ENCODE measurements around the gene OPRPN.

Gene OPRPN

DNA sequence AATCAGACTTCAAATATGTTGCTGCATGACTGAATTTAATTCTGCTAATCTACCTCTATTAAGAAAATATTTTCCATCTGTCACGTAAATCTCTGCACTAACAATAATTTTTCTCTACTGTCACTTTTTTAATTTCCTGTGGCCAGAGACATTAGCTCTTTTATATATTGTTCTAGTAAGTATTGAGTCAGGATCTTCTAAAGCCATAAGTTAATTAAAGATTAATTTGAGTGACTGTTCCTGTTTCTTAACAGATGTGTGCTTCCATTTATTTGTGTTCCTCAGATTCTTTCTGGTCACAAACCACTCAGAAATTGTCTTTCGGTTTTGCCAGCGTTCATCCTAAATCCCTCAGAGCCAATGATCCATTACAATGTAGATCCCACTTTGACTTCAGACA, 17.2 kb upstream of the OPRPN start:
- Histone ChIP-seq H3K27ac (ENCODE audit: low read length) (no peak overlapping the region), H2AFZ (ENCODE audit: low read length) (no peak overlapping the region), H4K20me1 (ENCODE audit: insufficient read depth, low read length) (no peaks in the 10 kb centered on the region), H3K27me3 (replicated peaks; ENCODE audit: insufficient read depth, low read length) (no peaks in the 10 kb centered on the region), H3K9me2 (replicated peaks; ENCODE audit: insufficient read depth, low read length) (no peaks in the 10 kb centered on the region), H3F3A (ENCODE audit: insufficient read depth, low read length) (no peaks in the 10 kb centered on the region), H3K9ac (ENCODE audit: low read length) (no peak overlapping the region), H3K4me3 (ENCODE audit: low read length) (no peak overlapping the region), H3K4me1 (ENCODE audit: low read length) (no peaks in the 10 kb centered on the region), H3K9me3 (replicated peaks; ENCODE audit: insufficient read depth, low read length) (no peaks in the 10 kb centered on the region), H3K36me3 (replicated peaks; ENCODE audit: insufficient read depth, low read length) (no peaks in the 10 kb centered on the region), H3K79me2 (ENCODE audit: low read length) (no peaks in the 10 kb centered on the region), H3K4me2 (ENCODE audit: low read depth, low read length) (no peak overlapping the region)
- TF ChIP-seq EZH2 (optimal IDR thresholded peaks at IDR 0.05; ENCODE audit: low read depth, low read length) (no peak), EZH2phosphoT487 (IDR thresholded peaks at IDR 0.05; ENCODE audit: low read length) (no peak)
- TF ChIP-seq, protein P1, sequence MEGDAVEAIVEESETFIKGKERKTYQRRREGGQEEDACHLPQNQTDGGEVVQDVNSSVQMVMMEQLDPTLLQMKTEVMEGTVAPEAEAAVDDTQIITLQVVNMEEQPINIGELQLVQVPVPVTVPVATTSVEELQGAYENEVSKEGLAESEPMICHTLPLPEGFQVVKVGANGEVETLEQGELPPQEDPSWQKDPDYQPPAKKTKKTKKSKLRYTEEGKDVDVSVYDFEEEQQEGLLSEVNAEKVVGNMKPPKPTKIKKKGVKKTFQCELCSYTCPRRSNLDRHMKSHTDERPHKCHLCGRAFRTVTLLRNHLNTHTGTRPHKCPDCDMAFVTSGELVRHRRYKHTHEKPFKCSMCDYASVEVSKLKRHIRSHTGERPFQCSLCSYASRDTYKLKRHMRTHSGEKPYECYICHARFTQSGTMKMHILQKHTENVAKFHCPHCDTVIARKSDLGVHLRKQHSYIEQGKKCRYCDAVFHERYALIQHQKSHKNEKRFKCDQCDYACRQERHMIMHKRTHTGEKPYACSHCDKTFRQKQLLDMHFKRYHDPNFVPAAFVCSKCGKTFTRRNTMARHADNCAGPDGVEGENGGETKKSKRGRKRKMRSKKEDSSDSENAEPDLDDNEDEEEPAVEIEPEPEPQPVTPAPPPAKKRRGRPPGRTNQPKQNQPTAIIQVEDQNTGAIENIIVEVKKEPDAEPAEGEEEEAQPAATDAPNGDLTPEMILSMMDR (IDR thresholded peaks at IDR 0.05; ENCODE audit: low read length) = no peak
- no peak for DNase-seq

DNA sequence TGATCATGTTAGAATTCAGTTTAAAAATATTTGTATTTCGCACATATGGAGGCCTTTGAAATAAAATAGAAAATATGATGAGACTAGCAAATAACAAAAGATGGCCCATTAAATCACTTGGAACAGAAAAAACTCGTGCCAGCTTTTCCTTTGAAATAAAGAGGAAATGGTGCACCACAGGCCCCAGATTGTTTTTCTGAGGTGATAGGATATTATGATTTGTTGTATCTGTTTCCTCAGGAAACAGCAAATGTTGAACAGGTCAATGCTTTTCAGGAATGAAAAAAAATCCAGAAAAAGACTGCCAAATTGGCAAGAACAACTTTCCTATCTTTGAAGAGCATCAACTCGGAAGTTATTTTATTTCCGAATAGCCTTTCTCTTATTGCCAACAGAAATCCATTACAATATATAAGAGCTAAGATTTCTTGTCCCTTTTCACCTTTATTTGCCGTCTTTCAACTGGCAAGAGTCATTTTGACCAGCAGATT, 15.0 kb upstream of the OPRPN start, which contains the start of gene SMR3B:
Gene SMR3B (plus strand): TSS at position 441 of the 491 bp plus-strand sequence. CDS start 1,380 bp downstream, outside the sequence.
- H2AFZ ChIP-seq (ENCODE audit: low read length) = no peak within 1 kb of the TSS
- no peak for DNase-seq
- H3K27me3 ChIP-seq (replicated peaks; ENCODE audit: insufficient read depth, low read length) = no peaks in the 10 kb centered on the region
- no peaks in the 10 kb centered on the region for H3K9me2 ChIP-seq (replicated peaks; ENCODE audit: insufficient read depth, low read length)
- no peaks in the 10 kb centered on the region for H3K79me2 ChIP-seq (ENCODE audit: low read length)
- H3K9ac ChIP-seq (ENCODE audit: low read length) = no peak within 1 kb of the TSS
- H4K20me1 ChIP-seq (ENCODE audit: insufficient read depth, low read length) = no peaks in the 10 kb centered on the region
- TF ChIP-seq EZH2 (optimal IDR thresholded peaks at IDR 0.05; ENCODE audit: low read depth, low read length) (no peak), EZH2phosphoT487 (IDR thresholded peaks at IDR 0.05; ENCODE audit: low read length) (no peak)
- TF ChIP-seq, protein P1 (IDR thresholded peaks at IDR 0.05; ENCODE audit: low read length) = no peak
- no peak within 1 kb of the TSS for H3K27ac ChIP-seq (ENCODE audit: low read length)
- H3K9me3 ChIP-seq (replicated peaks; ENCODE audit: insufficient read depth, low read length) = no peaks in the 10 kb centered on the region
- no peak within 1 kb of the TSS for H3K4me2 ChIP-seq (ENCODE audit: low read depth, low read length)
- no peak within 1 kb of the TSS for H3K4me3 ChIP-seq (ENCODE audit: low read length)
- no peaks in the 10 kb centered on the region for H3K36me3 ChIP-seq (replicated peaks; ENCODE audit: insufficient read depth, low read length)
- no peaks in the 10 kb centered on the region for H3F3A ChIP-seq (ENCODE audit: insufficient read depth, low read length)
- H3K4me1 ChIP-seq (ENCODE audit: low read length) = peaks cover 4% of the 10 kb centered on the region

DNA sequence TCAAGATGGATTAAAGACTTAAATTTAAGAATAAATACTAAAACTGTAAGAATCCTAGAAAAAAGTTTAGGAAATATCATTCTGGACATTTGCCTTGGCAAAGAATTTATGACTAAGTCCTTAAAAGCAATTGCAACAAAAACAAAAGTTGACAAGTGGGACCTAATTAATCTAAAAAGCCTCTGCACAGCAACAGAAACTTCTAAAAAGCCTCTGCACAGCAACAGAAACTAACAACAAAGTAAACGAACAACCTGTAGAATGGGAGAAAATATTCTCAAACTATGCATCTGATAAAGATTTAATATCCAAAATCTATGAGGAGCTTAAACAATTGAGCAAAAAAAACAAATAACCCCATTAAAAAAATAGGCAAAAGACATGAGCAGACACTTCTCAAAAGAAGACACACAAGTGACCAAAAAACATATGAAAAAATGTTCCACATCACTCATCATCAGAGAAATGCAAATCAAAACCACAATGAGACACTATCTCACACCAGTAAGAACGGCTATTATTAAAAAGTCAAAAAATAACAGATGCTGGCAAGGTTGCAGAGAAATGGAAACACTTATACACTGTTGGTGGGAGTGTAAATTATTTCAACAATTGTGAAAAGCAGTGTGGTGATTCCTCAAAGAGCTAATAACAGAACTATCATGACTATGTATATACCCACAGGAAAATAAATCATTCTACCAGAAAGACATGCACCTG, 5.5 kb upstream of the OPRPN start:
- Histone ChIP-seq H3K4me2 (ENCODE audit: low read depth, low read length) (peak overlapping the region; percentile 57), H3K4me3 (ENCODE audit: low read length) (peak overlapping the region; percentile 26), H3K9me3 (replicated peaks; ENCODE audit: insufficient read depth, low read length) (no peaks in the 10 kb centered on the region), H3K9me2 (replicated peaks; ENCODE audit: insufficient read depth, low read length) (no peaks in the 10 kb centered on the region), H3K79me2 (ENCODE audit: low read length) (no peaks in the 10 kb centered on the region), H3K27me3 (replicated peaks; ENCODE audit: insufficient read depth, low read length) (no peaks in the 10 kb centered on the region), H3K4me1 (ENCODE audit: low read length) (peaks cover 15% of the 10 kb centered on the region), H3F3A (ENCODE audit: insufficient read depth, low read length) (peaks cover 12% of the 10 kb centered on the region), H3K27ac (ENCODE audit: low read length) (peak overlapping the region; percentile 69; the same call in 1 of the 2 replicates), H2AFZ (ENCODE audit: low read length) (no peak overlapping the region), H3K36me3 (replicated peaks; ENCODE audit: insufficient read depth, low read length) (no peaks in the 10 kb centered on the region), H4K20me1 (ENCODE audit: insufficient read depth, low read length) (no peaks in the 10 kb centered on the region), H3K9ac (ENCODE audit: low read length) (peak overlapping the region; percentile 27; the same call in 1 of the 2 replicates)
- TF ChIP-seq EZH2 (optimal IDR thresholded peaks at IDR 0.05; ENCODE audit: low read depth, low read length) (no peak), EZH2phosphoT487 (IDR thresholded peaks at IDR 0.05; ENCODE audit: low read length) (no peak)
- TF ChIP-seq, protein P1 (IDR thresholded peaks at IDR 0.05; ENCODE audit: low read length) = no peak
- peak; percentile 63 for DNase-seq

All from MM.1S (cell line).